PFSK-1 (cell line): ENCODE measurements around the gene AJUBA.

Source experiments
- POLR2AphosphoS5 ChIP-seq: IDR thresholded peaks from 2 replicates; pipeline ENCODE4 v1.6.1; 2012; ENCODE audit warnings: low read depth, mild to moderate bottlenecking, control low read depth, low read length, moderate library complexity
- REST ChIP-seq, 2 experiments: IDR thresholded peaks; 2 replicates each; pipeline versions ENCODE4 v1.6.1 to v1.8.0; 2011 to 2012; ENCODE audit warnings: low read depth in 2 of 2, low read length in 2 of 2, control low read depth in 1 of 2, inconsistent platforms in 1 of 2, mild to moderate bottlenecking in 1 of 2, moderate library complexity in 1 of 2; ENCODE audit not compliant: insufficient read depth in 1 of 2
- SIN3A ChIP-seq: IDR thresholded peaks from 2 replicates; pipeline ENCODE4 v1.6.1; 2012; ENCODE audit warnings: mild to moderate bottlenecking, low read length, moderate library complexity, borderline replicate concordance; ENCODE audit not compliant: insufficient read depth

GRCh38 chr14:22952418-22952817, 29.9 kb downstream of the AJUBA start:
- TF ChIP-seq POLR2AphosphoS5 (no peak), REST (IDR thresholded peaks at IDR 0.05; ENCODE audit: insufficient read depth in 1 of 2, low read depth in 2 of 2, low read length in 2 of 2) (no peak), SIN3A (no peak)
